Esophagus muscularis mucosa (tissue), 3 donors: Measurements from ENCODE around the gene LRP8.

ENCODE experiments used
- CTCF ChIP-seq, 3 experiments: fragments of 200-600 bp in 2 of 3; fragments of 450-650 bp in 1 of 3; sonication (generic) in 2 of 3; IDR thresholded peaks; one replicate each; pipeline ENCODE4 v1.5.1; 2017 to 2019; ENCODE audit warnings: antibody characterized with exemption in 3 of 3, mild to moderate bottlenecking in 2 of 3, moderate library complexity in 1 of 3
- POLR2A ChIP-seq: fragments of 450-650 bp; IDR thresholded peaks from one replicate; pipeline ENCODE4 v1.6.1; 2017; ENCODE audit warnings: antibody characterized with exemption, moderate library complexity, mild to moderate bottlenecking, low read depth
- POLR2AphosphoS5 ChIP-seq, 2 donors: sonication (generic); formaldehyde crosslinking; IDR thresholded peaks; one replicate each; pipeline ENCODE4 v1.6.1; 2017; ENCODE audit warnings: antibody characterized with exemption in 2 of 2

DNA sequence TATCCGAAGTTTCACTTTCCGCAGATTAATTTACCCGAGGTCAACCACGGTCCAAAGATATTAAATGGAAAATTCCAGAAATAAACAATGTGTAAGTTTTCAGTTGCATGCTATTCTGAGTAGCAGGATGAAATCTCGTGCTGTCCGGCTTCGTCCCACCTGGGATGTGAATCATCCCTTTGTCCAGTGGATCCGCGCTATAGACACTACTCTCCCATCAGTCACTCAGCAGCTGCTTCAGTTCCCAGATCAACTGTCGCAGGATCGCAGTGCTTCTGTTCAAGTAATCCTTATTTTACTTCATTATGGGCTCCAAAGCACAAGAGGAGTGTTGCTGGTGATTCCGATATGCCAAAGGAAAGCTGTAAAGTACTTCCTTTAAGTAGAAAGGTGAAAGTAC lies 8.3 kb upstream of the LRP8 start:
- no peak for TF ChIP-seq CTCF (IDR thresholded peaks at IDR 0.05)
- TF ChIP-seq POLR2AphosphoS5 (IDR thresholded peaks at IDR 0.05): no peak
- TF ChIP-seq POLR2A: no peak
